Liver (tissue), 9 donors: ENCODE data around the gene GRID1. TPM values are rescaled to one million over a fixed set of nuclear protein-coding genes. Genes with fewer than 3 reads are reported as not detected.

Experiments
- DNase-seq: peaks from one replicate; pipeline ENCODE4 v3.0.0-alpha.2; 2017; ENCODE audit warnings: low spot score
- H3K27ac ChIP-seq, 2 donors: one replicate each; pipeline ENCODE4 v1.7.0; 2013; ENCODE audit warnings: inconsistent platforms in 2 of 2, low read length in 2 of 2, control low read depth in 1 of 2, low read depth in 1 of 2, mild to moderate bottlenecking in 1 of 2
- H3K27me3 ChIP-seq, 4 donors: one replicate each; pipeline versions ENCODE4 v1.6.1 to v1.7.0; 2013; ENCODE audit warnings: low read length in 3 of 4, inconsistent platforms in 1 of 4, mild to moderate bottlenecking in 1 of 4, moderate library complexity in 1 of 4; ENCODE audit not compliant: control insufficient read depth in 4 of 4, insufficient read depth in 4 of 4
- H3K36me3 ChIP-seq, 4 donors: one replicate each; pipeline versions ENCODE4 v1.6.1 to v1.7.0; 2013; ENCODE audit warnings: low read length in 3 of 4, mild to moderate bottlenecking in 3 of 4, low read depth in 1 of 4, moderate library complexity in 1 of 4; ENCODE audit not compliant: control insufficient read depth in 4 of 4, insufficient read depth in 3 of 4
- H3K4me1 ChIP-seq, 4 donors: one replicate each; pipeline versions ENCODE4 v1.6.1 to v1.7.0; 2013; ENCODE audit warnings: low read length in 3 of 4, mild to moderate bottlenecking in 3 of 4, moderate library complexity in 1 of 4; ENCODE audit not compliant: control insufficient read depth in 4 of 4, insufficient read depth in 4 of 4
- H3K4me3 ChIP-seq, 3 donors: one replicate each; pipeline versions ENCODE4 v1.6.1 to v1.7.0; 2013; ENCODE audit warnings: low read length in 3 of 3, control low read depth in 1 of 3, low read depth in 1 of 3, mild to moderate bottlenecking in 1 of 3
- H3K9ac ChIP-seq, 2 donors: one replicate each; pipeline ENCODE4 v1.7.0; 2013; ENCODE audit warnings: low read length in 2 of 2, mild to moderate bottlenecking in 2 of 2, moderate library complexity in 2 of 2, control low read depth in 1 of 2, low read depth in 1 of 2
- H3K9me3 ChIP-seq, 4 donors: one replicate each; pipeline versions ENCODE4 v1.6.1 to v1.7.0; 2013; ENCODE audit warnings: low read length in 3 of 4; ENCODE audit not compliant: control insufficient read depth in 4 of 4
- EGR1 ChIP-seq, 2 donors: IDR thresholded peaks; 2 replicates each; pipeline ENCODE4 v1.6.1; 2016 to 2018; ENCODE audit warnings: antibody characterized with exemption in 2 of 2, low read depth in 2 of 2
- FOXA1 ChIP-seq: IDR thresholded peaks from 2 replicates; pipeline ENCODE4 v1.6.1; 2016; ENCODE audit warnings: antibody characterized with exemption
- FOXA2 ChIP-seq: IDR thresholded peaks from 2 replicates; pipeline ENCODE4 v1.6.1; 2016; ENCODE audit warnings: antibody characterized with exemption
- HNF4A ChIP-seq, 2 donors: conservative IDR thresholded peaks; 2 replicates each; pipeline ENCODE4 v1.6.1; 2016; ENCODE audit warnings: antibody characterized with exemption in 2 of 2, mild to moderate bottlenecking in 2 of 2
- HNF4G ChIP-seq: IDR thresholded peaks from 2 replicates; pipeline ENCODE4 v1.6.1; 2016; ENCODE audit warnings: antibody characterized with exemption
- JUND ChIP-seq, 2 donors: IDR thresholded peaks; 2 replicates each; pipeline ENCODE4 v1.6.1; 2016; ENCODE audit warnings: antibody characterized with exemption in 2 of 2
- NR2F2 ChIP-seq: IDR thresholded peaks from 2 replicates; pipeline ENCODE4 v1.6.1; 2016; ENCODE audit warnings: antibody characterized with exemption
- RAD21 ChIP-seq, 2 donors: IDR thresholded peaks; 2 replicates each; pipeline ENCODE4 v1.6.1; 2016; ENCODE audit warnings: antibody characterized with exemption in 2 of 2, mild to moderate bottlenecking in 2 of 2
- SP1 ChIP-seq: IDR thresholded peaks from 2 replicates; pipeline ENCODE4 v1.6.1; 2018; ENCODE audit warnings: antibody characterized with exemption, mild to moderate bottlenecking
- TAF1 ChIP-seq: conservative IDR thresholded peaks from 2 replicates; pipeline ENCODE4 v1.6.1; 2016; ENCODE audit warnings: antibody characterized with exemption, mild to moderate bottlenecking
- YY1 ChIP-seq: IDR thresholded peaks from 2 replicates; pipeline ENCODE4 v1.6.1; 2016; ENCODE audit warnings: antibody characterized with exemption, mild to moderate bottlenecking
- WGBS: extraction: QIAGEN DNeasy Blood & Tissue Kit; methylation state at CpG from one replicate; pipeline ENCODE4 v1.1.7; 2013; 5-methylcytosine and 5-hydroxymethylcytosine counted together
- polyA plus RNA-seq, 2 donors: library from polyadenylated mRNA; stranded (reverse) in 1 of 2; unstranded in 1 of 2; fragments of 200-250 nt in 1 of 2; fragments of >200 nt in 1 of 2; fragmentation: Nextera tagmentation in 1 of 2; extraction: Ambion mirVana in 1 of 2; gene quantifications; one replicate each; pipeline versions ENCODE4 v1.2.1 to v1.2.3, GENCODE V29; 2013 to 2015
- total RNA-seq, 2 donors: library from RNA; depleted of rRNA; stranded (reverse); fragments of >200 nt; gene quantifications; one replicate each; pipeline ENCODE4 v1.2.3, GENCODE V29; 2014
- TF ChIP-seq, protein P1 (sequence below): IDR thresholded peaks from 2 replicates; pipeline ENCODE4 v1.6.1; 2016; ENCODE audit warnings: antibody characterized with exemption
- TF ChIP-seq, protein P2 (sequence below): fragments of 150-350 bp; IDR thresholded peaks from 2 replicates; pipeline ENCODE4 v1.5.1; 2017; ENCODE audit warnings: improper control_type of control experiment, low read depth, low read length; ENCODE audit not compliant: missing input control
- TF ChIP-seq, protein P3 (sequence below): IDR thresholded peaks from 2 replicates; pipeline ENCODE4 v1.6.1; 2016; ENCODE audit warnings: antibody characterized with exemption, mild to moderate bottlenecking
- TF ChIP-seq, protein P4 (sequence below): IDR thresholded peaks from 2 replicates; pipeline ENCODE4 v1.6.1; 2016; ENCODE audit warnings: antibody characterized with exemption
- TF ChIP-seq, protein P5 (sequence below): IDR thresholded peaks from 2 replicates; pipeline ENCODE4 v1.6.1; 2016; ENCODE audit warnings: antibody characterized with exemption
- donor health status: healthy.
- donor health status: healthy.
- donor health status: healthy.
- donor health status: healthy.
- donor health status: healthy.

GRID1 gene
- total and polyA plus RNA-seq, 4 donors: 0.09 to 0.17 (median 0.14) TPM; not detected in 1

DNA sequence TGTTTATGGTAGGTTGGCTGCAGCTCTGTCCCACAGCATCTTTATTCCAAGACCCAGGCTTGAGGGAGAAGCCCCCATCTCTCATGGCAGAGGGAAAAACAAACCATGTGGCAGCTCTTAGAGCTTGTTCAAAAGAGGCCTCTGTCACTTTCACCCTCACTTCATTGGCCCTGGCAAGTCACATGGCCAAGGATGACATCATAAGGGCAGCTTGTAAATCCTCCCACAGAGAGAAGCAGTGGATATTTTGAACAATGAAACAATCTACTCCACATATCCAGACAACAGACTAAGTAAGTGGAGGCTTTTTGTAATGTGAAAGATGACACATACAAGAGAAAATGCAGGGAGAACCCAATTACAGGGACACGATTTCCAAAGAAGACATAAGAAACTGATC lies 108.1 kb downstream of the GRID1 start:
- TF ChIP-seq, protein P1, sequence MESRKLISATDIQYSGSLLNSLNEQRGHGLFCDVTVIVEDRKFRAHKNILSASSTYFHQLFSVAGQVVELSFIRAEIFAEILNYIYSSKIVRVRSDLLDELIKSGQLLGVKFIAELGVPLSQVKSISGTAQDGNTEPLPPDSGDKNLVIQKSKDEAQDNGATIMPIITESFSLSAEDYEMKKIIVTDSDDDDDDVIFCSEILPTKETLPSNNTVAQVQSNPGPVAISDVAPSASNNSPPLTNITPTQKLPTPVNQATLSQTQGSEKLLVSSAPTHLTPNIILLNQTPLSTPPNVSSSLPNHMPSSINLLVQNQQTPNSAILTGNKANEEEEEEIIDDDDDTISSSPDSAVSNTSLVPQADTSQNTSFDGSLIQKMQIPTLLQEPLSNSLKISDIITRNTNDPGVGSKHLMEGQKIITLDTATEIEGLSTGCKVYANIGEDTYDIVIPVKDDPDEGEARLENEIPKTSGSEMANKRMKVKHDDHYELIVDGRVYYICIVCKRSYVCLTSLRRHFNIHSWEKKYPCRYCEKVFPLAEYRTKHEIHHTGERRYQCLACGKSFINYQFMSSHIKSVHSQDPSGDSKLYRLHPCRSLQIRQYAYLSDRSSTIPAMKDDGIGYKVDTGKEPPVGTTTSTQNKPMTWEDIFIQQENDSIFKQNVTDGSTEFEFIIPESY: no peak
- no peak for TF ChIP-seq HNF4A (conservative IDR thresholded peaks at IDR 0.05)
- no peak for TF ChIP-seq FOXA1
- TF ChIP-seq EGR1 (IDR thresholded peaks at IDR 0.05; ENCODE audit: low read depth in 2 of 2): no peak
- no peak for TF ChIP-seq FOXA2
- TF ChIP-seq, protein P2, sequence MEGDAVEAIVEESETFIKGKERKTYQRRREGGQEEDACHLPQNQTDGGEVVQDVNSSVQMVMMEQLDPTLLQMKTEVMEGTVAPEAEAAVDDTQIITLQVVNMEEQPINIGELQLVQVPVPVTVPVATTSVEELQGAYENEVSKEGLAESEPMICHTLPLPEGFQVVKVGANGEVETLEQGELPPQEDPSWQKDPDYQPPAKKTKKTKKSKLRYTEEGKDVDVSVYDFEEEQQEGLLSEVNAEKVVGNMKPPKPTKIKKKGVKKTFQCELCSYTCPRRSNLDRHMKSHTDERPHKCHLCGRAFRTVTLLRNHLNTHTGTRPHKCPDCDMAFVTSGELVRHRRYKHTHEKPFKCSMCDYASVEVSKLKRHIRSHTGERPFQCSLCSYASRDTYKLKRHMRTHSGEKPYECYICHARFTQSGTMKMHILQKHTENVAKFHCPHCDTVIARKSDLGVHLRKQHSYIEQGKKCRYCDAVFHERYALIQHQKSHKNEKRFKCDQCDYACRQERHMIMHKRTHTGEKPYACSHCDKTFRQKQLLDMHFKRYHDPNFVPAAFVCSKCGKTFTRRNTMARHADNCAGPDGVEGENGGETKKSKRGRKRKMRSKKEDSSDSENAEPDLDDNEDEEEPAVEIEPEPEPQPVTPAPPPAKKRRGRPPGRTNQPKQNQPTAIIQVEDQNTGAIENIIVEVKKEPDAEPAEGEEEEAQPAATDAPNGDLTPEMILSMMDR: no peak
- TF ChIP-seq YY1: no peak
- TF ChIP-seq TAF1: no peak
- TF ChIP-seq, protein P3, sequence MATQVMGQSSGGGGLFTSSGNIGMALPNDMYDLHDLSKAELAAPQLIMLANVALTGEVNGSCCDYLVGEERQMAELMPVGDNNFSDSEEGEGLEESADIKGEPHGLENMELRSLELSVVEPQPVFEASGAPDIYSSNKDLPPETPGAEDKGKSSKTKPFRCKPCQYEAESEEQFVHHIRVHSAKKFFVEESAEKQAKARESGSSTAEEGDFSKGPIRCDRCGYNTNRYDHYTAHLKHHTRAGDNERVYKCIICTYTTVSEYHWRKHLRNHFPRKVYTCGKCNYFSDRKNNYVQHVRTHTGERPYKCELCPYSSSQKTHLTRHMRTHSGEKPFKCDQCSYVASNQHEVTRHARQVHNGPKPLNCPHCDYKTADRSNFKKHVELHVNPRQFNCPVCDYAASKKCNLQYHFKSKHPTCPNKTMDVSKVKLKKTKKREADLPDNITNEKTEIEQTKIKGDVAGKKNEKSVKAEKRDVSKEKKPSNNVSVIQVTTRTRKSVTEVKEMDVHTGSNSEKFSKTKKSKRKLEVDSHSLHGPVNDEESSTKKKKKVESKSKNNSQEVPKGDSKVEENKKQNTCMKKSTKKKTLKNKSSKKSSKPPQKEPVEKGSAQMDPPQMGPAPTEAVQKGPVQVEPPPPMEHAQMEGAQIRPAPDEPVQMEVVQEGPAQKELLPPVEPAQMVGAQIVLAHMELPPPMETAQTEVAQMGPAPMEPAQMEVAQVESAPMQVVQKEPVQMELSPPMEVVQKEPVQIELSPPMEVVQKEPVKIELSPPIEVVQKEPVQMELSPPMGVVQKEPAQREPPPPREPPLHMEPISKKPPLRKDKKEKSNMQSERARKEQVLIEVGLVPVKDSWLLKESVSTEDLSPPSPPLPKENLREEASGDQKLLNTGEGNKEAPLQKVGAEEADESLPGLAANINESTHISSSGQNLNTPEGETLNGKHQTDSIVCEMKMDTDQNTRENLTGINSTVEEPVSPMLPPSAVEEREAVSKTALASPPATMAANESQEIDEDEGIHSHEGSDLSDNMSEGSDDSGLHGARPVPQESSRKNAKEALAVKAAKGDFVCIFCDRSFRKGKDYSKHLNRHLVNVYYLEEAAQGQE: no peak
- Histone ChIP-seq H3K9ac (no peak overlapping the region), H3K27ac (no peak overlapping the region), H3K4me3 (no peak overlapping the region), H3K27me3 (no peaks in the 10 kb centered on the region), H3K9me3 (no peaks in the 10 kb centered on the region), H3K36me3 (no peaks in the 10 kb centered on the region), H3K4me1 (peaks cover 0 to 11% (median under 1%) of the 10 kb centered on the region in 4 donors)
- DNase-seq: no peak
- WGBS: 58% methylated on average over 1 of the region's 1 CpG

DNA sequence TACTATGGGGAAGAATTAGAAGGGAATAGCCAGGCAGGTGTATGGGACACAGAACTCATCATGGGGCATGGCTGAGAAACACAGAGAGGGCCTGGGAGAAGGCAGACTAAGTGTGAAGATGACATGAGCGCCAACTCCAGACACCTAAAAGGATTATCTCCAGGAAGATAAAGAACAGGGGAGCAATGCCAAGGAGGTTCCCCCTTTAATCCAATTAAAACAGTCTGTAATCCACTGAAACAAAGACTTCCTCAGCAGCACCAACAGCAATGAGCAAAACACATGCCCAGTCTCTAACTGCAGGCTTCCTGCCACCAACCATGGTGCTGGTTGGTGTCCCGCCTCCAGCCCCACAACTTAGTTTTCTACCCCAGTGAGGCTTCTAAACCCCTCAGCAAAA lies 108.9 kb downstream of the GRID1 start:
- no peaks in the 10 kb centered on the region for H3K9me3 ChIP-seq
- no peak overlapping the region for H3K9ac ChIP-seq
- DNase-seq: no peak
- 83% methylated on average over 2 of the region's 2 CpGs for WGBS
- H3K27ac ChIP-seq: no peak overlapping the region
- H3K27me3 ChIP-seq: no peaks in the 10 kb centered on the region
- H3K4me1 ChIP-seq: peaks cover 0 to 7% (median under 1%) of the 10 kb centered on the region in 4 donors
- no peaks in the 10 kb centered on the region for H3K36me3 ChIP-seq
- H3K4me3 ChIP-seq: no peak overlapping the region
- TF ChIP-seq, protein P2: no peak
- TF ChIP-seq NR2F2 (no peak), HNF4G (no peak), TAF1 (no peak), EGR1 (IDR thresholded peaks at IDR 0.05; ENCODE audit: low read depth in 2 of 2) (no peak), HNF4A (conservative IDR thresholded peaks at IDR 0.05) (no peak), JUND (IDR thresholded peaks at IDR 0.05) (no peak), YY1 (no peak), RAD21 (IDR thresholded peaks at IDR 0.05) (no peak), FOXA2 (no peak), FOXA1 (no peak), SP1 (no peak)
- TF ChIP-seq, protein P1: no peak
- TF ChIP-seq, protein P4, sequence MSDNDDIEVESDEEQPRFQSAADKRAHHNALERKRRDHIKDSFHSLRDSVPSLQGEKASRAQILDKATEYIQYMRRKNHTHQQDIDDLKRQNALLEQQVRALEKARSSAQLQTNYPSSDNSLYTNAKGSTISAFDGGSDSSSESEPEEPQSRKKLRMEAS: no peak
- TF ChIP-seq, protein P5, sequence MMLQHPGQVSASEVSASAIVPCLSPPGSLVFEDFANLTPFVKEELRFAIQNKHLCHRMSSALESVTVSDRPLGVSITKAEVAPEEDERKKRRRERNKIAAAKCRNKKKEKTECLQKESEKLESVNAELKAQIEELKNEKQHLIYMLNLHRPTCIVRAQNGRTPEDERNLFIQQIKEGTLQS: no peak
